Measurements from ENCODE around the gene SLC23A2. TPM values are rescaled to one million over a fixed set of nuclear protein-coding genes. Genes with fewer than 3 reads are reported as not detected.

Gene SLC23A2
- total and polyA plus RNA-seq, 8 donors: 2.6 to 58.3 (median 6.4) TPM

GRCh38 chr20:4830259-4830658, 171.1 kb downstream of the SLC23A2 start:
- 58 to 76% (median 72%) methylated on average over 3 of the region's 3 CpGs for WGBS, 5 donors
- no peak for TF ChIP-seq POLR2AphosphoS5 (IDR thresholded peaks at IDR 0.05)
- TF ChIP-seq EP300 (IDR thresholded peaks at IDR 0.05): no peak
- TF ChIP-seq POLR2A (IDR thresholded peaks at IDR 0.05): no peak
- no peak for TF ChIP-seq CTCF (IDR thresholded peaks at IDR 0.05)
- Histone ChIP-seq H3K27me3 (no peaks in the 10 kb centered on the region), H3K27ac (peak overlapping the region in 2 of 5 donors; percentile 55 to 75), H3K36me3 (no peaks in the 10 kb centered on the region), H3K4me1 (peaks cover 0 to 3% (median 1%) of the 10 kb centered on the region in 4 donors), H3K9me3 (no peaks in the 10 kb centered on the region), H3K4me3 (no peak overlapping the region)
- no peak for DNase-seq
- intact Hi-C loops (cut with DNase I; ENCODE audit: low total_unique reads): no loop called here

- no peak for DNase-seq
- H3K9me3 ChIP-seq: no peaks in the 10 kb centered on the region
- TF ChIP-seq CTCF (IDR thresholded peaks at IDR 0.05) (no peak), EP300 (IDR thresholded peaks at IDR 0.05) (no peak), POLR2AphosphoS5 (IDR thresholded peaks at IDR 0.05) (no peak), POLR2A (IDR thresholded peaks at IDR 0.05) (no peak)
- WGBS, 5 donors: 49 to 65% (median 51%) methylated on average over 4 of the region's 4 CpGs
- intact Hi-C loops (cut with DNase I; ENCODE audit: low total_unique reads): no loop called here
- no peak overlapping the region for H3K4me3 ChIP-seq
- H3K27ac ChIP-seq: peak overlapping the region in 3 of 5 donors; percentile 57 to 75 (median 68)
- no peaks in the 10 kb centered on the region for H3K36me3 ChIP-seq
- H3K27me3 ChIP-seq: no peaks in the 10 kb centered on the region
- peaks cover 0 to 3% (median under 1%) of the 10 kb centered on the region in 4 donors for H3K4me1 ChIP-seq
Observed at GRCh38 chr20:4829514-4830215, 171.6 kb downstream of the SLC23A2 start.

DNA sequence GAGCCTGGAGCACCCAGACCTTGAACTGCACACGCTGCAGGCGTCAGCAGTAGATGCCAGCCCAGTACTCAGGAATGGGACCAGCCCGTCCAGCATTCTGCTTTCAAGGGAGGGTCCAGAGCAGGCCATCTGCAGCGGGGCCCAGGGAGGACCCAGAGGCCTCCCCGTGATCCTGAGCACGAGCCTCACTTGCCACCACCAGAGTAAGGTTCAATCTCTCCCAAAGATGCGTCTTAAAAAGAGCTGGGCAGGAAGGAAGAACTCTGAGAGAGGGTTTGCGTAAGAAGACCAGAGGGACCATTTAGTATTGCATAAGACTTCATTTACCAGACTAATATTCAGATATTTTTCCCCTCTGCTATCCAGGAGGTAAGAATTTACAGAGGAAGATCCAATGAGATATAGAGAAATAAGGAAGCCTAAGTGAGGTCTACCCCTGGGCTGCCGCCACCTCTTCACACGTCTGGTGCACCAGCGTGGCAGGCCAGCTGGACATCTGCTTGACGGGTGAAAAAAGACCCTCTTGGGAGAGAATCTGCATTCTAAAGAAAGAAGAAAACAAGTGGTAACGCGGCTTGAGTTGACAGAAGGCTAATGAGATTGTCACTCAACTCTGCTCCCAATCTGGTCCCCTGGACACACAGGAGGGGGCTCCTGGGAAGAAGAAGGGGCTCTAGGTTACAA, 172.3 kb downstream of the SLC23A2 start:
- H3K27me3 ChIP-seq: no peaks in the 10 kb centered on the region
- no peaks in the 10 kb centered on the region for H3K36me3 ChIP-seq
- 74 to 88% (median 84%) methylated on average over 14 of the region's 14 CpGs for WGBS, 5 donors
- peaks cover 1 to 10% (median 5%) of the 10 kb centered on the region in 4 donors for H3K4me1 ChIP-seq
- DNase-seq: no peak
- TF ChIP-seq CTCF (IDR thresholded peaks at IDR 0.05) (no peak), EP300 (IDR thresholded peaks at IDR 0.05) (no peak), POLR2A (IDR thresholded peaks at IDR 0.05) (no peak), POLR2AphosphoS5 (IDR thresholded peaks at IDR 0.05) (no peak)
- H3K27ac ChIP-seq: peak overlapping the region in 3 of 5 donors; percentile 57 to 75 (median 68)
- no peaks in the 10 kb centered on the region for H3K9me3 ChIP-seq
- intact Hi-C loops (cut with DNase I; ENCODE audit: low total_unique reads): no loop called here
- H3K4me3 ChIP-seq: no peak overlapping the region

- Histone ChIP-seq H3K27me3 (peaks cover 0 to 27% (median 18%) of the 10 kb centered on the region in 3 donors), H3K4me3 (peak overlapping the region; percentile 62 to 84 (median 75)), H3K27ac (peak overlapping the region in 4 of 5 donors; percentile 41 to 86 (median 78)), H3K36me3 (peaks cover 0 to 4% (median 0%) of the 10 kb centered on the region in 4 donors), H3K4me1 (peaks cover 26 to 54% (median 36%) of the 10 kb centered on the region in 4 donors), H3K9me3 (no peaks in the 10 kb centered on the region)
- no peak for DNase-seq
- 96 to 98% (median 98%) methylated on average over 5 of the region's 5 CpGs for WGBS, 5 donors
- TF ChIP-seq POLR2A (IDR thresholded peaks at IDR 0.05) (no peak), POLR2AphosphoS5 (IDR thresholded peaks at IDR 0.05) (no peak), EP300 (IDR thresholded peaks at IDR 0.05) (no peak), CTCF (IDR thresholded peaks at IDR 0.05) (no peak)
- intact Hi-C loops (cut with DNase I; ENCODE audit: low total_unique reads): no loop called here
Observed at GRCh38 chr20:4821590-4821989, 179.7 kb downstream of the SLC23A2 start.

All from stomach (tissue), 9 donors.